ENCODE results near the gene ZFYVE9. TPM values are rescaled to one million over a fixed set of nuclear protein-coding genes. Genes with fewer than 3 reads are reported as not detected.

ZFYVE9 gene
- total and polyA plus RNA-seq, 2 of the 8 experiments (the other 6 are each of a cell fraction or from before 2014, with no cell fraction given): 5.8 to 26.5 TPM

GRCh38 chr1:52360595-52360968, 218.7 kb downstream of the ZFYVE9 start:
- Histone ChIP-seq H2AFZ (ENCODE audit: low read length) (no peak overlapping the region), H2BK5ac (ENCODE audit: low read depth, low read length) (no peak overlapping the region), H3K18ac (ENCODE audit: extremely low read depth, low read length) (no peak overlapping the region), H3K27ac (ENCODE audit: low read depth, low read length) (no peak overlapping the region), H3K79me1 (ENCODE audit: low read depth, low read length) (peaks cover 9% of the 10 kb centered on the region; the same call in 1 of the 2 replicates), H2AK5ac (ENCODE audit: low read depth, low read length) (no peak overlapping the region), H3K23me2 (ENCODE audit: low read depth, low read length) (peaks cover 8% of the 10 kb centered on the region), H3K14ac (ENCODE audit: insufficient read length) (no peak overlapping the region), H2BK15ac (ENCODE audit: low read length) (no peak overlapping the region), H3K23ac (ENCODE audit: insufficient read length) (no peak overlapping the region), H4K5ac (ENCODE audit: insufficient read length, low read depth, low read length) (no peak overlapping the region), H3K9me3 (ENCODE audit: insufficient read depth in 2 of 2, low read depth in 1 of 2, low read length in 1 of 2) (no peaks in the 10 kb centered on the region), H2BK12ac (ENCODE audit: low read depth, low read length) (no peak overlapping the region), H4K8ac (ENCODE audit: extremely low read depth, insufficient read depth, low read length) (no peak overlapping the region), H3K79me2 (ENCODE audit: control insufficient read depth in 1 of 2, insufficient read depth in 2 of 2, low read length in 2 of 2) (peaks cover 0 to 5% of the 10 kb centered on the region in 2 experiments; a peak in 1 of 4 replicates), H3K4ac (replicated peaks; ENCODE audit: insufficient read length, low read depth, low read length) (no peak overlapping the region), H3K56ac (replicated peaks; ENCODE audit: insufficient read length, low read depth, low read length) (no peak overlapping the region), H3K36me3 (ENCODE audit: control insufficient read depth in 2 of 4, insufficient read depth in 4 of 4, low read length in 3 of 4) (peaks cover 20 to 65% (median 52%) of the 10 kb centered on the region in 4 experiments; a peak in 6 of 8 replicates), H3K4me2 (ENCODE audit: insufficient read depth in 1 of 2, low read depth in 2 of 2, low read length in 2 of 2) (no peak overlapping the region), H2BK20ac (ENCODE audit: low read length) (no peak overlapping the region), H4K20me1 (replicated peaks in 1 of 2; ENCODE audit: control insufficient read depth in 1 of 2, insufficient read depth in 2 of 2, low read length in 2 of 2) (peaks cover 3 to 12% of the 10 kb centered on the region in 2 experiments), H3K27me3 (replicated peaks in 1 of 4; ENCODE audit: control insufficient read depth in 3 of 4, extremely low read depth in 1 of 4, insufficient read depth in 3 of 4, low read length in 3 of 4) (no peaks in the 10 kb centered on the region), H4K91ac (replicated peaks; ENCODE audit: insufficient read length, low read length) (no peak overlapping the region), H3K9ac (replicated peaks in 1 of 4; ENCODE audit: extremely low read depth in 1 of 4, low read depth in 3 of 4, low read length in 3 of 4) (no peak overlapping the region), H3K4me3 (ENCODE audit: extremely low read depth in 1 of 4, insufficient read depth in 2 of 4, low read depth in 3 of 4, low read length in 4 of 4) (no peak overlapping the region), H3K4me1 (replicated peaks in 1 of 4; ENCODE audit: control insufficient read depth in 3 of 4, insufficient read depth in 4 of 4, low read length in 3 of 4) (peaks cover 0 to 9% (median 4%) of the 10 kb centered on the region in 4 experiments; a peak in 6 of 7 replicates), H2BK120ac (replicated peaks; ENCODE audit: low read depth, low read length) (no peak overlapping the region)
- ChIA-PET POLR2A (ENCODE audit: partially characterized antibody) (interaction anchor here (1.2 to 2.4 kb wide), 3 partner anchors 9 to 23 kb away, joined by 3 to 9 read pairs (median 3); no protein-coding TSS in a partner anchor), CTCF (ENCODE audit: partially characterized antibody) (interaction anchor here (0.6 to 2.0 kb wide), 5 partner anchors 10 to 1436 kb away, joined by 3 to 9 read pairs (median 4); no protein-coding TSS in a partner anchor)
- 92% methylated on average over 7 of the region's 7 CpGs; no CpG with 5 or more reads in 1 of the 2 experiments for WGBS, 2 experiments (ENCODE audit: extremely low coverage in 1 of 2, insufficient coverage in 1 of 2, insufficient read length in 1 of 2, insufficient replicate concordance in 2 of 2, low coverage in 1 of 2, low lambda C conversion rate in 2 of 2, missing lambda C conversion rate in 1 of 2)
- FAIRE-seq (no peak), DNase-seq (ENCODE audit: low read depth in 1 of 2, low spot score in 2 of 2) (no peak)
- TF ChIP-seq RAD21 (IDR thresholded peaks at IDR 0.05 in 1 of 2, conservative IDR thresholded peaks at IDR 0.05 in 1 of 2; ENCODE audit: low read depth in 2 of 2, low read length in 2 of 2): no peak
- no peak for TF ChIP-seq SP2 (IDR thresholded peaks at IDR 0.05; ENCODE audit: low read length)
- no peak for TF ChIP-seq BCL11A (IDR thresholded peaks at IDR 0.05; ENCODE audit: low read depth in 2 of 2, low read length in 2 of 2)
- no peak for TF ChIP-seq E2F6 (IDR thresholded peaks at IDR 0.05)

Data from H1 (cell line).